Measurements from ENCODE around the gene LKAAEAR1.
A peak's percentile ranks its signal among the peaks of the same experiment; 100 is the strongest.

The LKAAEAR1 gene

DNA sequence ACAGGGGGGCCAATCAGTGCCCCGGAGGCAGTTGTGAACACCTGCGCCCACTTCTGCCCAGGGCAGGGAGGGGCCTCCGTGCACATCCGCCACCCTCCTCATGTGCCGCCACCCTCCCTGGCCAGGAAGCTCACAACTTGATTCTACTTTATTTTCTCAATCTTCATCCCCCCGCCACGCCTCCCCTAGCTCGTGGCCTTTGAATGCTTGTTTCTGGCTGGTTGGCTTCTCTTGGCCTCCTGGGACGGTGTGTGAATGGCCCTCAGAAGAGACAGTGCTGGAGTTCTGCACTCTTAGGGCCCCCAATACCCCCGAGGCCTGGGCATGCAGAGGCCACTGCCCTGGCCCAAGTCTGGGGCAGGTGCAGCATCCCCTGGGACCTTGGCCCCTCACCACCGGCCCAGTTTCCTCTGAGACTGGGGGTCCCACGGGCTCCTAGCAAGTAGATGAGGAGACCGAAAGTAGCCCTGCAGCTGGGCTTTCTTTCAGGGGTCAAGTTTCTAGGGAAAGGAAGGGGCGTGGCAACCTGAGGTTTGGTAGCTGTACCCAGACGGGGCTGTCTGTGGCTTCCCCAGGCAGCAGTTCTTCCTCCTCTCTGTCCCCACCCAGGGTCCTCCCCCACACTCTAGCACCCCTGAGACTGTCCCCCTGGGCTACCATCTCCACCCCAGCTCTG is 6.2 kb downstream of the LKAAEAR1 start:
- DNase-seq: peak; percentile 56

DNA sequence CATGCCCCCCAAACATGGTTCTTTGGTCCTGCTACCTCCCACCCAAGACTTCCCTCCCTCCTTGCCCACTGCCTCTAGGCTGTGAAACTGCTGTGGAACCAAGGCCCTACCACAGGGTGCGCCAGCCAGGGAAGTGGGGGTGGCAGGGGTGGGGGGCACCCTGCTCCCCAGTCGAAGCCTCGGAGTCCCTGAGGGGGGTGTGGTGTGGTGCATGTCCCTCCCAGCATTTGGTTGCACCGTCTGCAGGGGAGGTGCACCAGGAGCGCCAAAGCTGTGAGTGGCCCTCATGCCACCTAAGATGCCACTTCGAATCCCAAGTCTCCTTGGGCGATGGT is 6.7 kb downstream of the LKAAEAR1 start:
- no peak for DNase-seq

DNA sequence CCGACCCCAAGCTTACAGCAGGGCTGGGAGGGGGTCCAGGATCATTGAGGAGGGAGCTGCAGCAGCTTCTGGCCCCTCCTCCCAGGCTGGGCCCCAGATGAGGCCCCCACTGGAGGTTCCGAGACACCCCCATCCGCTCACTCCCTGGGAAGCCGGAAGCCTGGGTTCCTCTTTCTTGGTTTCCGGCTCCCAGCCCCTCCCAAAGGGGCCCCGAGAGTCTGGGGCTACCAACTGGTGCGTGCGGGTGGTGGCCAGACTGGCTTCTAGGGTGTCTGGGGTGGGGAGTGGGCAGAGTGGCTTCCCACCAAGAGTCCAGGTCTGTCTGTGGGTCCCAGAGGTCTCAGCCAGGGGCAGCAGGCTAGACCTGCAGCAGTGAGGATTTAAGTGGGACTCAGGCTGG is 7.1 kb downstream of the LKAAEAR1 start:
- DNase-seq: peak; percentile 32

DNA sequence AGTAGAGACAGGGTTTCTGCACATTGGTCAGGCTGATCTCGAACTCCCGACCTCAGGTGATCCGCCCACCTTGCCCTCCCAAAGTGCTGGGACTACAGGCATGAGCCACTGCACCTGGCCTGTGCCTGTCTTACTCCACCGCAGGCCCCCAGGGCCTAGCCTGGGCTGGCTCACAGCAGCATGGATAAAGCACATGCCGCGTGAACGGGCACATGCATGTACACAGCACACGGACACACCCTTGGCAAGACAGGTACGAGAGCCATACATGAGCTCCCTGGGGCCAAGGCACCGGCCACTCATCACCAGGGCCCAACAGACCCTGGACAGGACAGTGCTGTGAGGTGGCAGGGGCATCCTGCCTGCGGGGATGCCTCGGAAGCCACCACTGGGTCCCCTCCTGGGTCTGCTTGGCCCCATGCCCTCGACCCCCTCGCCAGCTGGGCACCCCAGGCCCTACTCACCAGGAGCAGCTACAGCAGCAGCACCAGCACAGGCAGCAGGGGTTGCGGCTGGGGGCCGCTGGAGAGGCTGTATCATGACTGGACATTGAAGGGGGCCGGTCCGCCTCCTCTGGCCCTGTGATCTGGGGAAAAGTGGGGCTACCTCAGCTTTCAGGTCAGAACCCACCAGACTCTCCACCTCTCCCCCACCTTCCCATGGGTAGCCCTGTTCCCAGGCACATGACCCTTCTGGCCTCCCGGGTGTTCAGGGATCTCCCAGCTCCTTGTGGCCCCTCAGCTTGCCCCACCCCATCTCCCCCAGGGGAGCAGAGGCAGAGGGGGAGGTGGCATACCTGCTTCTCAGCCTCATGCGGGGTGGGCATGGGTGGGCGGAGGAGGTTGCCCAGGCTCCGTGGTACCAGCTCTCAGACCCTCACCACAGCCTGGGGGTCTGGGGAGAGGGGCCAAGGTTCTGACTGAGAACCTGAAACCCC is 7.9 kb downstream of the LKAAEAR1 start:
- no peak for DNase-seq

DNA sequence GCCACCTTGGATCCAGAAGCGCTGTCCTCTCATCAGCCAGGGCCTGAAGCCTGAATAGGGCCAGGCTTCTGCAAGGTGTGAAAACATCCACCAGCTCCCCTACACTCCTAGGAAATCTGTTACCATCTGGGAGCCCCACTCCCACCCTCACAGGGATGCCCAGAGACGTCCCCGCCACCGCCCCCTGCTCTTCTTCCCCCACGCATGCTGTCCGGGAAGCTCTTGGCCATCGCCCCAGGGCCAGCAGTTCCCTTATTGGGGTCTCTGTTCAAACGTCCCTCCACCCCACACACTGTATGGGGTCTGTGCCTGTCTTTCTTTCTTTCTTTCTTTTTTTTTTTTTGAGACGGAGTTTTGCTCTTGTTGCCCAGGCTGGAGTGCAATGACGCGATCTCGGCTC is 8.6 kb downstream of the LKAAEAR1 start:
- no peak for DNase-seq

DNA sequence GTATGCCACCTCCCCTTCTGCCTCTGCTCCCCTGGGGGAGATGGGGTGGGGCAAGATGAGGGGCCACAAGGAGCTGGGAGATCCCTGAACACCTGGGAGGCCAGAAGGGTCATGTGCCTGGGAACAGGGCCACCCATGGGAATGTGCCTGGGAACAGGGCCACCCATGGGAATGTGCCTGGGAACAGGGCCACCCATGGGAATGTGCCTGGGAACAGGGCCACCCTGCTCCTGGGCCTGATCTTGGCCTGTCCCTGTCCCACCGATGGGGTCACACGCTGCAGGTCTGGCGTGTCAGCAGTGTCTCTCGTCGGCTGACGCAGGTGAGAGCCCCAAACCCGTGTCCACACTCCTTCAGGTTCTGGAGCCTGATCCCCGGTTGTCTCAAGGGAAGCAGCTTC is 9.2 kb downstream of the LKAAEAR1 start:
- no peak for DNase-seq

DNA sequence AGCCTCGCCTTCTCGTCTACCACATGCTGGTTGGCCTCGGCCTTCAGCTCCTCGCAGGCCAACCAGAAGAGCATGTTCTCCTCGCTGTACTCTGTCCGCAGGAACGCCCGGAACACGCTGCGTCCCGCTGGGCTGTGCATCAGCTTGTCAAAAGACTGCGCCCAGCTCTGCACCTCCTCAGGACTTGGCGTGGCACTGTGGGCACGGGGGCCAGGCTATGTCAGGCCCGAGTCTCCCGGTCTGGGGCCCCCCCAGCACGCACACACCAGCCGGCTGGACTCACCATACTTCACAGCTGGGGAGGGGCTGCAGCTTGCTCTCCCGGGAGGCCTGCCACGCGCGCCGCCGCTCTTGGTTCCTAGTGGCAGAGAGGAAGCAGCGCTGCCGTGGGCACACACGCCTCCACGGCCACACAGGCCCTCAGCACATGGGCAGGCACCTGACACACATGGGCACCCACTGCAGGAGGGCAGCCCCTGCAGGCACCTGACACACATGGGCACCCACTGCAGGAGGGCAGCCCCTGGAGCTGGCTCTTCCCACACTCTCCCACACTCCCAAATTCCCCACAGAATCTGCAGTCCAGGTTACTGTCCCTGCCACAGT is 9.9 kb downstream of the LKAAEAR1 start:
- no peak for DNase-seq

DNA sequence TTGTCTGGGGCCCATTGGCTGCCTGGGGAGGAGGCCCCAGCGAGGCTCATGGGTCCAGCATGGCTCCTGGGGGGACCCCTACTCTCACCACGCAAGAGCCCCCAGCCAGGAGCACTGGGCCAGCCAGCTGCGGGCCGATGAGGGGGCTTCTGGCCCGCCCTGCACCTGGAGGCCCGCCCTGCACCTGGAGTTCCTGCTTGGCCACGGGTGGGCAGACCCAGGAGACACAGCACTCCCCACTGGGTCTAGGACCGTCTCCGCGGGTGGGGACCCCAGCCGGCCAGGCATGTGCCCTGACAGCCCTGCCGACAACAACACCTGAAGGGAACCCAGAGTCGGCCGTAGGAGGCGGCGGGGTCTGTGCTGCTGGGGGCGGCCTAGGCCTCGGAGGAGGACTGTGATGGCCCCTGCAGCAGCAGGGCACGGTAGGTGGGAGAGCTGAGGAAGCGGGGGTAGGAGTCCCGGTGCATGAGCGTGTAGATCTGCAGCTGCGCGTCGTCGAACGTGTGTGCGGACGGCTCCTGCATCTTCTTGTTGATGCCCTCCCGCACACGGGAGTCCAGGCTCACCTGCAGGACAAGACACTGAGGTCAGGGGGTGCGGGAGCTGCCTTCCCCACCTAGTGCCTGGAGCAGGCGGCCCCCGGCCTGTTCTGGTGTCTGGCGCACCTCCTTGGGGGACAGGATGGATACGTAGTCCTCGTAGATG is 10.6 kb downstream of the LKAAEAR1 start:
- no peak for DNase-seq

DNA sequence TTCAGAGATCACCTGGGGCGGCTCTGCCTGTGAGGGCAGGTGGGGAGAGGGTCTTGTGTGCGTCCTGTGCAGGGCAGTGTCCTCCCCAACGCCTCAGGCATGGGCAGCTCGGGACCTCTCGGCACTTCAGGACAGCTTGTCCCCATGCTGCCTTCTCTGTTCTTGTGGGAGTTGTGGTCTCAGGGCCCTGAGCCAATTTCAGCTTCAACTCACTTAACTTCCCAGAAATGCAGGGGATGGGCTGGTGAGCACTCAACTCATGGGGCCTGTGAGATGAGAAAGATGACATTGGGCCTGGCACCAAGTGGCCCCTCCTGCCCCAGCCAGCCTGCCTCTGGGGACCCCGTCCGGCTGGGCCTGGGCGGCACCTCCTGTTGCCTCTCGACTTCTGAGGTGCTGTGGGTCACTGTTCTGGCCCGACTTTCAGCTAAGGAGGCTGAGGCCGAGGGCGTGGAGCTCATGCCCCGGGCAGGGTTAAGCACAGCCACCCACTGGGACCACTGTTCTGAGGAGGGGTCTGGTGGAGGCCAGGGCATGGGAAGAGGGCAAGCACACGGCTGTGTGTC is 11.6 kb downstream of the LKAAEAR1 start:
- no peak for DNase-seq

DNA sequence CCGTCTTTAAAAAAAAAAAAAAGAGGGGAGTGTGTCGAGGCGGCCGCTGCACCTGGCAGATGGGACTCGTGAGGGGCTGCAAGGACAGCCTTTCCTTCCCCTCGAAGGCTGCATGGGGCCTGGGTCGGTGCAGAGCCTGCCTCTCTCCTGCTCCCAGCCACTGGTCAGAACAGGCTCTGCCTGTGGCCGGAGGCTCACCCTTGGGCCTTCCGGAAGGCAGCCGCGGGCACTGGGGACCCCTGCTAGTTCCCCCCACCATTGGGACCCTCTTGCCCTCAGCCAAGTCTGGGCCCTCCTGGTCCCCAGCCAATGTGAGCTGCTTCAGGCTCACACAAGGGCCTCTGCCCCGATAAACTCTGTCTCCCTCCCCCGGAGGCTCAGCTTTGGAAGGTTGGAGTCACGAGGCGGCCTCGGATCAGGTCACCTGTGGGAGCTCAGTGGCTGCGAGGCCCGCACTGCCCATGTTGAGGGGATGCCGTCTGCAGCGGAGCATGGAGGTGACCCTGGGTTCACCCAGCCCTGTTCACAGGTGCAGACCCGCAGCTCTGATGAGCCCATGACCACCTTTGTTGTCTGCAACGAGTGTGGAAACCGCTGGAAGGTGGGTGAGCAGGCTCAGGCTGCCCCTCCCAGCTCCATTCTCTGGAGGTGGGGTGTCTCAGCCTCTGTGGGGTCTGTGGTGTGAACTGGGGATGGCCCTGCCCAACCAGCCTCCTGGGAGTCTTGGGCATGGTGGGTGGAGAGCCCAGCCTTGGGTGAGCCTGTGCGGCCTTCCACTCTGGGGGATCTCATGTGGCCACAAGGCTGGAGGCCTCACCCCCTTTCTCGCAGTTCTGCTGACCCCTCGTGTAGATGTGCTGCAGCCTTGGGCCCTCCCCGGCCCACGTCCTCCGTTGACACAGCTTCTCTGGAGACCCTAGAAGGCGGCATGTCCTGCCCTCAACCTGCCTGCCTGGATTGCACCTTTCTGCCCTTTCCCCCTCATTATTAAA is 12.6 kb downstream of the LKAAEAR1 start:
- DNase-seq: no peak

DNA sequence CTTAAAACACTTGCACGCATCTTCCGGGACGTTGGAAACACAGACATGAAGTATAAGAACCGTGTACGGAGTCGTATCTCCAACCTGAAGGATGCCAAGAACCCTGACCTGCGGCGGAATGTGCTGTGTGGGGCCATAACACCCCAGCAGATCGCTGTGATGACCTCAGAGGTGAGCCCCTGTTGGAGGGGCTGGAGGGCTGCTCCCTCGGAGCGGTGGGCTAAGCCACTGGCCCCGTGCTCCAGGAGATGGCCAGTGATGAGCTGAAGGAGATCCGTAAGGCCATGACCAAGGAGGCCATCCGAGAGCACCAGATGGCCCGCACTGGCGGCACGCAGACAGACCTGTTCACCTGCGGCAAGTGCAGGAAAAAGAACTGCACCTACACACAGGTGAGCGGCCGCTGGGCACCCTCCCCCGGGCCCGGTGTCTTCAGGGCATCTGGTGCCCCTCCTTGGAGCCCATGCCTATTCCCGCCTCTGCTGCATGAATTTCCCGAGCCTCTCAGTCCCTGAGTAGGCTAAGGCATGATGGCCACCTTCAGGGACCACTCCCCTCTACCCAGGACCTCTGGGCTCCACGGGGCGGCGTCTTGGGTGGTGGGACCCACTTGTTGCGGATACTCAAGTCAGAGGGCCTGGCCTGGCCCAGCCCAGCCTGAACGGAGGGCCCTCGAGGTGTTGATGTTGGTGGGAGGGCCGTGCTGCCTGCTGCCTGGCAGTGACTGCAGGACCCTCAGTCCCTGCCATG is 13.8 kb downstream of the LKAAEAR1 start:
- DNase-seq: no peak

DNA sequence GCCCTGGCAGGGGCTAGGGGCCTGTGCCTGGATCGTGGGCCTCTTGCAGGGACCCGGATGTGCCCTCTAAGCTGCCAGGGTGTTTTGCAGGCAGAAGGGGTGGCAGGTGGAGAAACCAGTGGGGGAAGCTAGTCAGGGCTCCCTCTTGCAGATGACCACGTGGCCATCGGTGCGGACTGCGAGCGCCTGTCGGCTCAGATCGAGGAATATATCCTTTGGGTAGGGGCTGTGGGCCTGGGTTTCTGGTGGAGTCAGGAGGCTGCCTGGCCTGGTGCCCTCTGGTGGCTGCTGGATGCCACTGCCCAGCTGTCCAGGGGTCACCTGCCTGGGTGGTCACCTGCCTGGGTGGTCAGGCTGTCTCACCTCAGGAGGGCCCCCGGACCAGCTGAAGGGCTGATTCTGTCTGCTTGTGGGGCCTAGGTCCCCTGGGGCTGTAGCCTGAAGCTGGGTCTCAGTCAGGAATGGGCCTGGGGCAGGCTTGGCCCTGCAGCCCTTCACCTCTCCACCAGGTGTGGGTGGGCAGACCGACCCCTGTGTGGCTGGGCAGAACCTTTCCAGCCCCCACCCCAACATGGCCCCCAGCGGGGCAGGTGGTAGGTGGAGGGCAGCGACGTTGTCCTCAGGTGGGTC is 14.5 kb downstream of the LKAAEAR1 start:
- DNase-seq: peak; percentile 29

DNA sequence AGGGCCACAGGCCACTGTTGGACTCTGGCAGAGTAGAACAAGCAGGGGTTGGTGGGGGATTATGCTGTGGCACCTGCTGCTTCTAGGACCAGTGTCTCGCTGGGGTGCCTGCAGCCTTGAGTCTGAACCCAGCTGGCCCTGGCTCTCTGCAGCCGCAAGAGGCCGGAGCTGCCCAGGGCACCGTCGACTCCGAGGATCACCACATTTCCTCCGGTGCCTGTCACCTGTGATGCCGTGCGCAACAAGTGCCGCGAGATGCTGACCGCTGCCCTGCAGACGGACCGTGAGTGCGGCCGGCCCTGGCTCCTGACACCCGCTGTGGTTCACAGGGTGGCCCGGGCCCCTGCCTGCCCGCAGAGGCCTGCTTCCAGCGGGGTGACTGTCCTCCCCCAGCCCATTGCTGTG is 15.0 kb downstream of the LKAAEAR1 start:
- DNase-seq: no peak

DNA sequence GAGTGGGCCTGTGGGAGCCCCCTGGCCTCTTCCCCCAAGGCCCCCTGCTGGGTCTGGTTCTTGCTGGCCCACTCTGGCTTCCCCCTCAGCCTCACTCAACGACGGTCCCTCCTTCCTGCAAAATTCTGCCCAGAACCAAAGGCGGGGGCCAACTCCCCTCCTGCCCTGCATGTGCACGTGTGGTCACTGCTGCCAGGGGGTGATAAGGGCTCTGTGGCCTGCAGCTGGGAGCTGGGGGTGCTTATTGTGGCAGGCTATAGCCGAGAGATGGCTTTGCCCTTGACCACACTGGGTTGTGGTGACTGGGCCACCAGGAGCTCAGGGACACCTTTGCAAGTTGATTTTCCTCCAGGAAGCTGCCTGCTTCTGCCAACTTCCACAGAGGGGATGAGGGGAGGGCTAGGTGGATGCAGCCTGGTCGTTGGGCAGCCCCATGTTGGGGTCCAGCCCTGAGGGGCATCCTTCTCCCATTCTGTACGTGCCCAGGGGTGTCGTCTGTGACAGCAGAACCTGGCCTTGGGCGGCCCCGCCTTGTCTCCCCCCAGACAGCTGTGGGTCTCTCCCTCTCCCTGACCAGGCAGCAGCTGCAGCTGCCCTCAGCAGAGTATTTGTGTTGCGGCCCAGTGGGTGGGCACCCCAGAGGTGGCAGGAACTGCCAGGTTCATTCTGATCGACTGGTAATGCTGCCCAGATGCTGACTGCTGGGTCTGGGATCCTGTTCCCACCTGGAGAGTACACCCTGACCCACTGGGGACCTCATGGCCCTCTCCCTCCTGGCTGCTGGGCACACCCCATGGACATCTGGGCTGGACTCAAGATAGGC is 15.6 kb downstream of the LKAAEAR1 start:
- DNase-seq: no peak

DNA sequence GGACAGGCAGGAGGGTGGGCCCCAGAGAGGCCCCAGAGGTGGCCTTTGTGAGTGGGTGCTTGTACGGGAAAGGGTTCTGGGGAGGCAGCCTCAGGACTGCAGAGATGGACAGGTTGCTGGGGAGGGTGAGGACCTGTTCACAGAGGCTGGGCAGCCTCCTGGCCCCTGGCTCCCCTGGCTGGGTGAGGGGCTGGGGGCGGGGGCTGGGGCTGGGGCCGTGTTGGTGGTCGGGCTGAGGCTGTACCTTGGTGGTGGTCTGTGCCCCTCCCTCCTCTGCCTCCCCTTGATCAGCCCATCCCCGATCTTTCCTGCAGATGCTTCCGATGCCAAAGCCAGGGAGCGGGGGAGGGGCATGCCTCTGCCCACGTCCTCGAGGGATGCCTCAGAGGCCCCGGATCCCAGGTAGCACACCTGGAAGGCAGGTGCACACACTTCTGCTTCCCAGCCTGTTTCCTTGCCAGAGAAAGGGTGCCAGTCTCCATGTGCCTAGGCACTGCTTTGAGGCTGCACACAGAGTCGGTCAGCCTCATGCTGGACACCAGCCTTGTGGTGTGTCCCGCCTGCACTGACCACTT is 16.4 kb downstream of the LKAAEAR1 start:
- no peak for DNase-seq

DNA sequence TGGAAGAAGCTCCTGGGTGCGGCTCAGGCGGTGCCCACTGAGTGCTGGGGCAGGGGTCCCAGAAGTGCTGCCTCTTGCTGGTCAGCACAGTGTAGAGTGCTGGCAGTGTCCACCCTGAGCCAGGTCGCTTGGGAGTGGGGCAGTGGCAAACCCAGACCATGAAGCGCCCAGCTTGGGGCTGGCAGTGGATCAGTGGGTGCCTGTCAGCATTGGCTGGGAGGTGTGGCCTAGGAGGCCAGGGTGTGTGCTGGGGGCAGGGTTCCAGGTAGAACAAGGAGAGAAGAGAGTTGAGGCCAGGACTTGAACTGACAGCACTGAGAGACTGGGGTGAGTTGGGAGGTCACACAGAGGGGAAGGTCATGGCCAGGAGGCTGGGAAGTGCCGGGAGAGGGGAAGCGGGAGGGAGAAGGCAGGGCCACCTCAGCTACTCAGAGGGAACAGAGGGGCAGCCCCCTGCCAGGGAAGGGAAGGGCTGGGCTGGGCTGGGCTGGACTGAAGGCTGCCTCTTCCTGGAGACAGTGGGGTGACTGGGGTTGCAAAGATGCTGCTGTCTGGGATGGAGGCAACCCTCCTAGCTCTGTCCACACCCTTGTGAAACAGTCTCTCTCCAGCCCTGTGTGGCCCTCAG is 17.1 kb downstream of the LKAAEAR1 start:
- no peak for DNase-seq

DNA sequence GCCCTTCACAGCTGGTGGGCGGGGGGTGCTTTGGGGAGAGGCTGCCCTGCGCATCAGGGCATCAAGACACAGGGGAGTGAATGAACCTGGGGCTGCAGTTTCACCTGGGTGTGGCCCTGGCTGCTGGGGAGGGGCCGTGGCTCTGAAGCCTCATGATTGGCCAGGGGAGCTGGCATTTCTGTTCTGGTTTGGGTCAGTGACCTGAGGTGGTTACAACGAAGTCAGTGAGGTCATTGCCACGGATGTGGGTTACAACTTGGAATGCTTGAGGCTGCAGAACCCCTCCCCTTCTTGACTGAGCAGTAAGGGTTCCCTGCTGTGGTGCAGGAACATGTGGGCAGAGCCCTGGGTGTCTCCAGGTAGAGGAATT is 18.2 kb downstream of the LKAAEAR1 start:
- peak; percentile 48 for DNase-seq

DNA sequence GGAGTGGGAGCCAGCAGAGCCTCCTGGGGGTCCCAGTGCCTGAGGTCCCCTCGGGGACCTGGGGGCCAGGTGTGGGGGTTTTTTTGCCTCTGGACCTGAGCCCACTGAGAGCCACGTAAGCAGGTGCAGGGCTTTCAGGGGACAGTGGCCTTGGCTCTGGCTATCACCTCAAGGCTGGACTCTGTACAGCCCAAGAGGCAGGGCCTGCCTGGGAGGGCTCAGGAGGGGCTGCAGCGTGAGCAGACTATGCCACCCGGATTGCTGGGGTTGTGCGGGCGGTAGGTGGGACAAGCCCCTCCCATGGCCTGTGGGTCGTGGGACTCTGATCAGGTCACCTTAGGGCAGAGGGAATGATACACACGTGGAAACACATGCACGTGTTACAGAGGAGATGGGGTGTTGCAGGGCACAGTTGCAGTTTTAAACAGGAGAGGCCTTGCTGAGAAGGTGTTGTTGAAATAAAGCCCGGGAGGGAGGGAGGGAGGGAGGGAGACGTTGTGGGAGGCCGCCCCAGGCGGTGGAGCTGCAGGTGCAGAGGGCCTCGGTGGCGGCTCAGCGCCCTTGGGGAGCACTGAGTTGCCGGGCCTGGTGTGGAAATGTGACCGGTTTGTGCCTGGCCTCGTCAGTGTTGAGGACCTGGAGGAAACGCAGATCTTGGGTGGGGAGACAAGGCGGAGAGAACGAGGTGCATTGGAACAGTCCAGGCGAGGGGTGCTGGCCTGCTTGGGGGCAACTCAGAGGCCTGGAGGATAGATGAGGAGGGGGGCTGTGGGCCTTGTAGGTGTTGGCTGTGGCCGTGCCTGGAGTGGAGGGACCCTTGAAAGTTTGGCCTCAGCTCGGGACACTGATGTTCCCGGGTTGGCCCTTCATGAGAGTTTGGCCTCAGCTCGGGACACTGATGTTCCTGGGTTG is 18.9 kb downstream of the LKAAEAR1 start:
- DNase-seq: no peak
